GM12873 (cell line): ENCODE results near the gene ENTPD7.

Experiments
- TF ChIP-seq, protein P1 (sequence below): IDR thresholded peaks from 2 replicates; pipeline ENCODE4 v1.5.1; 2012; ENCODE audit warnings: low read depth, mild to moderate bottlenecking, moderate library complexity, low read length, control low read depth; ENCODE audit not compliant: insufficient read depth; ENCODE audit errors: missing control alignments

The ENTPD7 gene

DNA sequence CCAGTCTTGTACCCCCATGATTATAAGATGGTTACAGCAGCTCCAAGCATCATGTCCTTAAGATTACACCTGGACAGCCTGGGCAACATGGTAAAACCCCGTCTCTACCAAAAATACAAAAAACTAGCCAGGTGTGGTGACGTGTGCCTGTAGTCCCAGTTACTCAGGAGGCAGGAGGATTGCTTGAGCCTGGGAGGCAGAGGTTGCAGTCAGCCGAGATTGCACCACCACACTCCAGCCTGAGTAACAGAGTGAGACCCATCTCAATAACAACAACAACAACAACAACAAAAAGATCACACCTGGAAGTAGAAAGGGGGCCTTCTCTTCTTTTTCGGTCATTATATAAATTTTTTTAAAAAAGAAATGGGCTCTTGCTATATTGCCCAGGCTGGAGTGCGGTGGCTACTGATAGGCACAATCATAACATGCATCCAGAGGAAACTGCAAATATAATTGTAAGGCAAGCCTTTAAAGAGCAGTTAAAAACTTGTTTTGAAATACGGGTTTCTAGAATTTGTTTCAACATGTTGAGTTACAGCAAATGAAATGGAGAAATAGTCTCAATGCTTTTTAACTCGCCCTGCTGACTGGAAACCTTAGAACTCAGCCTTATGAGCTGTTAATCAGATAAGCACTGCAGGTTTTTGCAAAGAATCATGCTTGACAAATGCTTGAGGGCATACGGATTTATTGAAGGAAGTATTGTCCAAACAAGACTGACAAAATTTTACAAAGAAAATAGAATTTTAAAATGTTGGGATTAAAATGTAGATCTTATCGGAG, 4.7 kb upstream of the ENTPD7 start:
- TF ChIP-seq, protein P1, sequence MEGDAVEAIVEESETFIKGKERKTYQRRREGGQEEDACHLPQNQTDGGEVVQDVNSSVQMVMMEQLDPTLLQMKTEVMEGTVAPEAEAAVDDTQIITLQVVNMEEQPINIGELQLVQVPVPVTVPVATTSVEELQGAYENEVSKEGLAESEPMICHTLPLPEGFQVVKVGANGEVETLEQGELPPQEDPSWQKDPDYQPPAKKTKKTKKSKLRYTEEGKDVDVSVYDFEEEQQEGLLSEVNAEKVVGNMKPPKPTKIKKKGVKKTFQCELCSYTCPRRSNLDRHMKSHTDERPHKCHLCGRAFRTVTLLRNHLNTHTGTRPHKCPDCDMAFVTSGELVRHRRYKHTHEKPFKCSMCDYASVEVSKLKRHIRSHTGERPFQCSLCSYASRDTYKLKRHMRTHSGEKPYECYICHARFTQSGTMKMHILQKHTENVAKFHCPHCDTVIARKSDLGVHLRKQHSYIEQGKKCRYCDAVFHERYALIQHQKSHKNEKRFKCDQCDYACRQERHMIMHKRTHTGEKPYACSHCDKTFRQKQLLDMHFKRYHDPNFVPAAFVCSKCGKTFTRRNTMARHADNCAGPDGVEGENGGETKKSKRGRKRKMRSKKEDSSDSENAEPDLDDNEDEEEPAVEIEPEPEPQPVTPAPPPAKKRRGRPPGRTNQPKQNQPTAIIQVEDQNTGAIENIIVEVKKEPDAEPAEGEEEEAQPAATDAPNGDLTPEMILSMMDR: no peak

DNA sequence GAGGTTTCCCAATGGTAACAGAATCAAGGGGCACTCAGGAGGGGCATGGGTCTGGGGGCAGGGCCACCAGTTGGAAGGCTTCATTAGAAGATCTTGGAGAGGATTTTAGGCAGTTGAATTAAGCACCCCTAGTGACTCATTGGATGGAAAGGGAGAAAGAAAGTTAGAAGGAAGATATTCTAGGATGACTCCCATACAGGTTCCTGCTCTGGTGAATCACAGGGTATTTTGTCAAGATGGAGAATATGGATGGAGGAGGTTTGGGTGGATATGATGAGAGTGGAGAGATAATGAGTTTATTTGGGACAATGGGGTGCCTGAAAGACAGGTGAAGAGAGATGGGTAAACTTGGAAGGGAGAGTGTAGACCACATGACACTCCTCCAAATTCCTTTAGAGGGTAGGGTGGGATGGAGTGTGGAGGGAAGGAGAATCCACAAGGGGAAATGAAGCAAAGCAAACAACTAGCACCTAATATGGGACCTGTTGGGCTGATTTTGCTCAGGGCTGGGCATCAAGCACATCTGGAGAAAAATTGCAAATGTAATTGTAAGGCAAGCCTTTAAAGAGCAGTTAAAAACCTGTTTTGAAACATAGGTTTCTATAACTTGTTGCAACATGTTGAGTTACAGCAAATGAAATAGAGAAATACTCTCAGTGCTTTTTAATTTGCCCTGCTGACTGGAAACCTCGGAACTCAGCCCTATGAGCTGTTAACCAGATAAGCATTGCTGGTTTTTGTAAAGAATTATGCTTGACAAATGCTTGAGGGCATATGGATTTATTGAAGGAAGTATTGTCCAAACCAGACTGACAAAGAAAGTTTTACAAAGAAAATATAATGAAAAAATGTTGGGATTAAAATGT, 2.9 kb upstream of the ENTPD7 start:
- TF ChIP-seq, protein P1: no peak

DNA sequence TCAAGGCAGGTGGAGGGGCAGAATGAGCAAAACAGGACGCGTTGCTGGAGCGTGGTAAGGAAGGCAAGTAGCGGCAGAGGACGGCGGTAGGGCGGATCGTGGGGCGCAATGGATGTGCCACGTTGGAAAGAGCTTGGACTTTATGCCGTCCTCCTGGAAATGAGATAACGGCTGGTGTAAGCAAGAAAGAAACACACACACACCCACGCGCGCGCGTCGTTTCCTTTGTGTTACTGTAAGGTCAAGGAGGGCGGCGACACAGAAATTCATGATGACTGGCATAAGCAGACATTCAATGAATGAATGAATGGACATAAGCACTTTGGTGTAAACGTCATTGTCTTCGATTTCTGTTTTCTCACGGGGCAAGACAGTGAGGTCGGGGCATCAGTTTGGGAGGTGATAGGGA, 683 bp upstream of the ENTPD7 start:
- TF ChIP-seq, protein P1: no peak

DNA sequence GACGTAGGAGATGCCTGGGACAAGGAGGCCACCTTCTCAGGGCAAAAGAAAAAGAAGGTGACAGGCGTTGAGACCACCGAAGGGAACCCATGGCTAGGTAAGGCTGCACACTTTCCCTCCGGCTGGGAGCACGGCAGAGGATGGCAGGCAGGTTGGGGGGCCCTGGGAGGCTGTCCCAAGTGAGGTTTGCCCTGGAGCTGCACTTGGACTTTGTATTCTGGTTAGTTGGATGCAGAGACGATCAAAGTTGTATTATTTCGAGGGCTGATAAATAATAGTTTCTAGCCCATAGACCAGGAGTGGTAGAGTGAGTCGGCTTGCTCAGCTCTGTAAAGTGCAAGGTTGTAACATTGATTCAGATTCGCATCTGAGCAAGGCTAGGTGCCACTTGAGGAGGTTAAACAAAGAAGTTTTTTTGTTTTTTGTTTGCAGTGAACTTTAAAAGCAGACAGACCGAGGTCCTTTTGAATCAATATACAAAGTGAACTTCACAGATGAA, 608 bp downstream of the ENTPD7 start:
- TF ChIP-seq, protein P1: no peak

DNA sequence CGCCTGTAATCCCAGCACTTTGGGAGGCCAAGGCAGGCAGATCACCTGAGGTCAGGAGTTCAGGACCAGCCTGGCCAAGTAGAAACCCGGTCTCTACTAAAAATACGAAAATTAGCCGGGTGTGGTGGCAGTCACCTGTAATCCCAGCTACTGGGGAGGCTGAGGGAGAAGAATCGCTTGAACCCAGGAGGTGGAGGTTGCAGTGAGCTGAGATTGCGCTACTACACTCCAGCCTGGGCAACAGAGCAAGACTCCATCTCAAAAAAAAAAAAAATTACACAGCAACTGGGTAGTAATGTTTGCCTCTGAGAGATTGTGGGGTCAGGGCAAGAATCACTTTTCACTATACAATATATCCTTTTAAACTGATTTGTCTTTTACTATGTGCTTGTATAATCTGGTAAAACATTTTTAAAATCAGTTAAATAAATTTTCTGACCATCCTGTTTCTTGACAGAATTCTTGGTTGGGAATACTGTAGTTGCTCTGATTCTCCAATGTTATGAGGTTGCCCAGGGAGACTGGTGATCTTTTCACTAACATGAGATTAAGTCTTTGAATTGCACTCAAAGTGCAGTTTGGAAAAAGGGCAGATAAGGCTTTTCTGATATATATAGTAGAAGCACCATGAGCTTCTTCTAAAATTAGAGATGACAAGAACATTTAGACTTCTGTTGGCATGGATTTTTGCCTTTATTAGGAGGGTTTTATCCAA, 1.5 kb downstream of the ENTPD7 start:
- TF ChIP-seq, protein P1: no peak

DNA sequence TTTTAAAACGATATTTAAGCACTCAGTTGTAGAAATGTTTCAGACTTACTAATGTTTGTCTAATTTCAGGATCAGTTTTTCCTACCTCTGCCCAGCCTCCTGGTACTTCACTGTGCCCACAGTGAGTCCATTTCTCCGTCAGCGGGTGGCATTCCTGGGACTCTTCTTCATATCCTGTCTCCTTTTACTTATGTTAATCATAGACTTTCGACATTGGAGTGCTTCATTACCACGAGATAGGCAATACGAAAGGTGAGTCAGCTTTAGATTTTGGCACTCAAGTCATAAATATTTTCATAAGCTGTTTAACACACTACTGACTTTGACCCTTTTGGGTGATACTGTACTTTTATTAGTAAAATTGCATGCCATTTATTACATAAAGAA, 2.1 kb downstream of the ENTPD7 start:
- TF ChIP-seq, protein P1: no peak
